Fibroblast of mammary gland (primary cell): ENCODE data around the gene CBX2.
"Not testable (repeated sequence)": the region's sequence is repeated elsewhere in the genome, so short reads cannot be mapped to it uniquely, and the experiment has no call there.

ENCODE experiments used
- DNase-seq: peaks from one replicate; pipeline ENCODE4 v3.0.0-alpha.2; 2010; ENCODE audit warnings: low read depth
- H3K4me3 ChIP-seq: 2 replicates; pipeline ENCODE4 v1.5.1; 2011; ENCODE audit warnings: low read depth, mild to moderate bottlenecking, low read length, moderate library complexity; ENCODE audit not compliant: control insufficient read depth
- CTCF ChIP-seq: conservative IDR thresholded peaks from 2 replicates; pipeline ENCODE4 v1.5.1; 2011; ENCODE audit warnings: low read depth, low read length, inconsistent platforms; ENCODE audit not compliant: control insufficient read depth, insufficient read depth

CBX2 gene

GRCh38 chr17:79748295-79749099, 29.5 kb upstream of the CBX2 start:
- TF ChIP-seq CTCF = no peak
- no peak overlapping the region for H3K4me3 ChIP-seq
- DNase-seq = no peak

- DNase-seq = peak; percentile 80
- no peak overlapping the region for H3K4me3 ChIP-seq
- TF ChIP-seq CTCF = no peak
Observed at GRCh38 chr17:79749156-79749815, 28.7 kb upstream of the CBX2 start.

GRCh38 chr17:79749958-79750357, 28.0 kb upstream of the CBX2 start:
- no peak overlapping the region for H3K4me3 ChIP-seq
- no peak for TF ChIP-seq CTCF
- DNase-seq = no peak

- no peak overlapping the region for H3K4me3 ChIP-seq
- TF ChIP-seq CTCF = no peak
Observed at GRCh38 chr17:79750650-79751545, 27.1 kb upstream of the CBX2 start.

GRCh38 chr17:79752175-79752574, 25.8 kb upstream of the CBX2 start:
- no peak for DNase-seq
- TF ChIP-seq CTCF = no peak
- no peak overlapping the region for H3K4me3 ChIP-seq

More at GRCh38 chr17:79750650-79751545, 27.1 kb upstream of the CBX2 start:
- no peak for DNase-seq

- no peak overlapping the region for H3K4me3 ChIP-seq
- no peak for TF ChIP-seq CTCF
- no peak for DNase-seq
Observed at GRCh38 chr17:79754370-79754769, 23.6 kb upstream of the CBX2 start.

- not testable (repeated sequence) for H3K4me3 ChIP-seq, DNase-seq
Observed at GRCh38 chr17:79754903-79755302, 23.0 kb upstream of the CBX2 start.
